Endodermal cell (in vitro differentiated cells): ENCODE results near the gene FASTKD3. TPM values are rescaled to one million over a fixed set of nuclear protein-coding genes. Genes with fewer than 3 reads are reported as not detected.

Experiments
- DNase-seq: peaks from one replicate; pipeline ENCODE4 v3.0.0-alpha.2; 2017
- H3K27ac ChIP-seq: 2 replicates; pipeline ENCODE4 v1.5.1; 2013; ENCODE audit warnings: mild to moderate bottlenecking, low read depth, low read length, moderate library complexity
- H3K27me3 ChIP-seq: 2 replicates; pipeline ENCODE4 v1.6.1; 2013; ENCODE audit warnings: mild to moderate bottlenecking, low read length, moderate library complexity; ENCODE audit not compliant: insufficient read depth, control insufficient read depth, poor library complexity, severe bottlenecking
- H3K36me3 ChIP-seq: 2 replicates; pipeline ENCODE4 v1.7.0; 2013; ENCODE audit warnings: mild to moderate bottlenecking, low read length, moderate library complexity; ENCODE audit not compliant: control insufficient read depth, insufficient read depth
- H3K4me1 ChIP-seq: one replicate; pipeline ENCODE4 v1.7.0; 2013; ENCODE audit warnings: low read length; ENCODE audit not compliant: control insufficient read depth, insufficient read depth
- H3K4me3 ChIP-seq: 2 replicates; pipeline ENCODE4 v1.5.1; 2013; ENCODE audit warnings: mild to moderate bottlenecking, low read length, moderate library complexity
- H3K9ac ChIP-seq: 2 replicates; pipeline ENCODE4 v1.6.1; 2013; ENCODE audit warnings: mild to moderate bottlenecking, low read length, moderate library complexity; ENCODE audit not compliant: poor library complexity, severe bottlenecking; ENCODE audit errors: extremely low read depth
- H3K9me3 ChIP-seq: 2 replicates; pipeline ENCODE4 v1.6.1; 2013; ENCODE audit warnings: mild to moderate bottlenecking, low read length, moderate library complexity; ENCODE audit not compliant: control insufficient read depth
- H3K27ac Mint-ChIP-seq: 2 replicates; pipeline ENCODE4 v1.8.0; 2020; ENCODE audit warnings: mixed read lengths
- H3K27me3 Mint-ChIP-seq: 2 replicates; pipeline ENCODE4 v1.8.0; 2021; ENCODE audit warnings: mild to moderate bottlenecking, mixed read lengths; ENCODE audit not compliant: insufficient read depth
- H3K36me3 Mint-ChIP-seq: 2 replicates; pipeline ENCODE4 v1.8.0; 2020; ENCODE audit warnings: low read depth, mixed read lengths
- H3K4me1 Mint-ChIP-seq: 2 replicates; pipeline ENCODE4 v1.8.0; 2020; ENCODE audit warnings: mixed read lengths
- H3K4me3 Mint-ChIP-seq: 2 replicates; pipeline ENCODE4 v1.8.0; 2020; ENCODE audit warnings: mild to moderate bottlenecking, moderate library complexity, mixed read lengths
- H3K9me3 Mint-ChIP-seq: 2 replicates; pipeline ENCODE4 v1.8.0; 2020; ENCODE audit warnings: mild to moderate bottlenecking, mixed read lengths
- CTCF ChIP-seq: fragments of 200-600 bp; sonication (generic); conservative IDR thresholded peaks from 2 replicates; pipeline ENCODE4 v1.5.0; 2021; ENCODE audit warnings: antibody characterized with exemption, mild to moderate bottlenecking
- WGBS, 2 experiments: methylation state at CpG; one replicate each; pipeline versions ENCODE4 v1.1.5 to v1.1.7; 2013; ENCODE audit warnings: missing lambda C conversion rate in 2 of 2, mixed read lengths in 1 of 2; ENCODE audit not compliant: insufficient coverage in 1 of 2, insufficient read length in 1 of 2; 5-methylcytosine and 5-hydroxymethylcytosine counted together
- total RNA-seq, 2 donors: library from RNA; stranded (reverse); fragmentation: NEBNext Ultra II Directional in 1 of 2; extraction: Animal tissue kit (Norgen Biotek cat#: 25700) in 1 of 2; gene quantifications; 2 replicates in 1 of 2; 3 replicates in 1 of 2; pipeline ENCODE4 v1.2.1, GENCODE V29; 2021

The FASTKD3 gene
- total RNA-seq, 2 donors from 2014 or later: 6.6 to 8.5 TPM

DNA sequence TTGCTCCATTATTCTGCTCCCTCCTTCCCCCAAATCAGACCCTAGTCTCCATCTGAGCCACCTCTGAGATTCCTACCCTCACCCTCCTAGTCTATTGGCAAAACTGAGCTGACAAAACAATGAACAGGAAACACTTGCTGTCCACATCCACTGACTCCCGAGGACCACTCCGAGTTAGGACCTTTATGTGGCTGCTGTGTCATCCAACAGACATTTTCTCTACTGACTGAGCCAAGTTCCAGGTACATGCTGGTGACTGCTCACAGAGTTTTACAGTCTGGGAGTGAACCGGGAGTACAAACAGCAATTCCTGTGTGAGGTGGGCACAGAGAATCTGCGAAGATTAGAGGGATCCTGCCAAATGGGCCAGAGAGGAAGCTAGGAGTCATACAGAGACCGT, 57.1 kb downstream of the FASTKD3 start:
- Histone ChIP-seq H3K9ac (no peak overlapping the region), H3K36me3 (peaks cover 1% of the 10 kb centered on the region), H3K4me1 (peaks cover 7% of the 10 kb centered on the region), H3K27ac (no peak overlapping the region), H3K4me3 (no peak overlapping the region), H3K9me3 (no peaks in the 10 kb centered on the region), H3K27me3 (peaks cover 64% of the 10 kb centered on the region)
- Mint-ChIP-seq H3K27me3 (peaks cover 35% of the 10 kb centered on the region), H3K4me1 (peaks cover 9% of the 10 kb centered on the region), H3K4me3 (no peak overlapping the region), H3K36me3 (peaks cover 28% of the 10 kb centered on the region), H3K27ac (no peak overlapping the region), H3K9me3 (no peaks in the 10 kb centered on the region)
- TF ChIP-seq CTCF: no peak
- WGBS, 2 experiments: 93% methylated on average over 3 to 5 of the region's 5 CpGs
- DNase-seq: no peak

Other genes with a start within 250 kb of the FASTKD3 start
- gene CFAP90, start 17.9 kb downstream of the FASTKD3 start, total RNA-seq: under 1 TPM; 0.80 to 0.88 TPM
- gene MTRR, start 117 bp upstream of the FASTKD3 start, total RNA-seq: 10 to 100 TPM; 40.6 to 47.0 TPM